Stimulated activated naive B cell treated with anti-CD40 and anti-IgM and Interleukin-4, amounts not matched to agents 10 μg/mL and 1 μg/mL and 100 μg/mL, for 72 hours (primary cell): ENCODE measurements around the gene SYNE1.

Experiments used
- ATAC-seq, 2 donors: fragments of 150-1000 bp; cut with Tn5 transposase; replicated peaks; 2 replicates each; pipeline ENCODE4 v1.10.0; 2021; ENCODE audit warnings: moderate library complexity in 1 of 2
- DNase-seq: peaks from one replicate; pipeline ENCODE4 v3.0.0; 2021
- H3K27ac Mint-ChIP-seq: one replicate; pipeline ENCODE4 v1.8.0; 2022; ENCODE audit warnings: mild to moderate bottlenecking, mixed read lengths
- H3K27me3 Mint-ChIP-seq, 2 donors: one replicate each; pipeline ENCODE4 v1.8.0; 2022; ENCODE audit warnings: mixed read lengths in 2 of 2
- H3K36me3 Mint-ChIP-seq, 2 donors: one replicate each; pipeline ENCODE4 v1.8.0; 2022; ENCODE audit warnings: mixed read lengths in 2 of 2, mild to moderate bottlenecking in 1 of 2
- H3K4me1 Mint-ChIP-seq, 2 donors: one replicate each; pipeline ENCODE4 v1.8.0; 2022; ENCODE audit warnings: mixed read lengths in 2 of 2, mild to moderate bottlenecking in 1 of 2
- H3K4me3 Mint-ChIP-seq, 2 donors: one replicate each; pipeline ENCODE4 v1.8.0; 2022; ENCODE audit warnings: mild to moderate bottlenecking in 2 of 2, mixed read lengths in 2 of 2, moderate library complexity in 1 of 2
- H3K9me3 Mint-ChIP-seq, 2 donors: one replicate each; pipeline ENCODE4 v1.8.0; 2022; ENCODE audit warnings: mixed read lengths in 2 of 2, mild to moderate bottlenecking in 1 of 2

Gene SYNE1

DNA sequence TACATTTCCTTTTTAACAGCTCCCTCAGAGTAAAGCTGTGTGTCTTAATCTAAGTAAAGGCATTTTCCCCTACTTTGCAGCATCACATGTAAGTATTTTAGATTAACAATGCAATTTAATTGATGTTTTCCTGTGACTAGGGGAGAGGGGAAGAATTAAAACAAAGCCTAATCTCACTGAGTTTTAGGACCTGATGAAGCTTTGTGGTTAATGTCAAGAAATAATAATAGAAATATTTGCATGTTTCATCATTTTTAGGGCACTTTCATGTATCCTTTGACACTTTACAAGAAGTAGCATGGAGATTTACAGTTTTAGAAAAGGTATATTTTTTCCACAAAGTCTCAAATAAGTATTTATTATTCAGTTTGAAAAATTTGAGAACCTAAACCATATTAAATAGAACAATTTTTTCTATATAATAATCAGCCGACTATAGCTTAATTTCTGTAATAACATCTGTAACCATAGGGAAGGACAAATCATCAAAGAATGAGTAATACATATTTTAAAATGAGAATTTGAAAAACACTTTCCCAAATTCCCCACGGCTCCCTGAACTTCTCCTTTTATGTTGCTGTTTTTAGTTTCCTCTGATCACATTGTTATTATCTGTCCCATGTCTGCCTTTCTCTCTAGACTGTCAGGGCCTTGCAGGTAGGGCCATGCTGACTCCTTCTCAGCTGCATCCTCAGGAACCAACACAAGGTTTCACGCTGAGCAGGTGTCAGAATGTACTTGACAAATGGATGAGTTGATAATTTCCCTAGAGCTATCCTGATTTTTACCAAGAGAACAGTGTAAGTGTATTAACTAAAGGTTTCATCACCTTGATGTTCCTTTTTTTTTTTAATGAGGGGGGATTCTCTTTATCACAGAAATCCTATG is 338.1 kb downstream of the SYNE1 start:
- peaks cover 0 to 3% of the 10 kb centered on the region in 2 donors for H3K36me3 Mint-ChIP-seq
- no peak overlapping the region for H3K4me3 Mint-ChIP-seq
- peaks cover 16 to 21% of the 10 kb centered on the region in 2 donors for H3K4me1 Mint-ChIP-seq
- H3K27ac Mint-ChIP-seq = no peak overlapping the region
- DNase-seq = no peak
- no peaks in the 10 kb centered on the region for H3K27me3 Mint-ChIP-seq
- ATAC-seq = no peak
- H3K9me3 Mint-ChIP-seq = no peaks in the 10 kb centered on the region

- Mint-ChIP-seq H3K27ac (no peak overlapping the region), H3K36me3 (peaks cover 0 to 6% of the 10 kb centered on the region in 2 donors), H3K4me3 (no peak overlapping the region), H3K4me1 (peaks cover 16 to 21% of the 10 kb centered on the region in 2 donors), H3K9me3 (no peaks in the 10 kb centered on the region), H3K27me3 (no peaks in the 10 kb centered on the region)
- DNase-seq (no peak), ATAC-seq (no peak)
Measured at GRCh38 chr6:152298055-152298647, 339.0 kb downstream of the SYNE1 start.

GRCh38 chr6:152296648-152297376 is 340.4 kb downstream of the SYNE1 start:
- Mint-ChIP-seq H3K4me3 (no peak overlapping the region), H3K27ac (peak overlapping the region; percentile 47), H3K36me3 (peaks cover 1 to 9% of the 10 kb centered on the region in 2 donors), H3K4me1 (peaks cover 14 to 21% of the 10 kb centered on the region in 2 donors), H3K9me3 (no peaks in the 10 kb centered on the region), H3K27me3 (no peaks in the 10 kb centered on the region)
- no peak for DNase-seq
- no peak for ATAC-seq

- H3K4me3 Mint-ChIP-seq = no peak overlapping the region
- H3K27me3 Mint-ChIP-seq = no peaks in the 10 kb centered on the region
- peaks cover 13 to 18% of the 10 kb centered on the region in 2 donors for H3K4me1 Mint-ChIP-seq
- no peak overlapping the region for H3K27ac Mint-ChIP-seq
- H3K36me3 Mint-ChIP-seq = peaks cover 3 to 12% of the 10 kb centered on the region in 2 donors
- ATAC-seq (no peak), DNase-seq (no peak)
- H3K9me3 Mint-ChIP-seq = no peaks in the 10 kb centered on the region
Measured at GRCh38 chr6:152295920-152296319, 341.2 kb downstream of the SYNE1 start.

DNA sequence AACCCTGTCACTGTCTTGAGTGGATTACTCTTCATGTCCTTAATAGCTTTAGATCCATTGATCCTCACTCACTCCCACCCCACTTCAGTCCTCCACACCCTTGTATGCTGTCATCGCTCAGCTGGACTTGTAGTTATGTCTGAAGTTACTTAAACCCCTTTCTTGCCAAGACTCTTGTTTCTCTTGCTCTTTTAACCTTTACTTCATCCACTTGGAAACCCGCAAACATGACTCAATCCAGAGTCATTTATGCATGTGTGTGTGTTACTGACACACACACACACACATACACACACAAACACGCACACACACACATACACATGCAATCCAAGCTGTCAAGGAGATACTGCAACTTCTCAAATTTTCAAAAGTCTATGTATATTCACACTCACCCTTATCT is 341.8 kb downstream of the SYNE1 start:
- Mint-ChIP-seq H3K4me1 (peaks cover 8 to 12% of the 10 kb centered on the region in 2 donors), H3K4me3 (no peak overlapping the region), H3K27ac (no peak overlapping the region), H3K27me3 (no peaks in the 10 kb centered on the region), H3K36me3 (peaks cover 3 to 12% of the 10 kb centered on the region in 2 donors), H3K9me3 (no peaks in the 10 kb centered on the region)
- no peak for DNase-seq
- no peak for ATAC-seq

DNA sequence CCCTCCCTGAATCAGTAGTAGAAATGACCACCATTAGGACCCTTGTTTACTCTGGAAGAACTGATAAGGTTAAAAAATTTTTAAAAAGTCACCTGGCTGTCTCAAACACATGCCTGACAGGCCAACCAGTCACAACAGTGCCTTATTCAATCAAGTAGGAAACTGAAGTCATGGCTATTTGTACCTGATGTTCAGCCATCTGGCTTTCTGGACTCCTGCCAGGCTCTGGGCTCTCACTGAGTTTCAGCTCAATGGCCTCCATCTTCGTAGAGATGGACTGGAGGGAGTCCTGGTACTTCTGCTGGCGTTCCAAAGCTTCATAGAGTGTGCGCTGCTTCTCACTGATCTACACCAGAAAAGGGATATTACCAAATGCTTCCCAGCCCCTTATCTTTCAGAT is 343.8 kb downstream of the SYNE1 start:
- Mint-ChIP-seq H3K36me3 (peaks cover 5 to 12% of the 10 kb centered on the region in 2 donors), H3K4me1 (peaks cover 4 to 6% of the 10 kb centered on the region in 2 donors), H3K4me3 (no peak overlapping the region), H3K27me3 (no peaks in the 10 kb centered on the region), H3K27ac (no peak overlapping the region), H3K9me3 (no peaks in the 10 kb centered on the region)
- ATAC-seq (no peak), DNase-seq (no peak)

DNA sequence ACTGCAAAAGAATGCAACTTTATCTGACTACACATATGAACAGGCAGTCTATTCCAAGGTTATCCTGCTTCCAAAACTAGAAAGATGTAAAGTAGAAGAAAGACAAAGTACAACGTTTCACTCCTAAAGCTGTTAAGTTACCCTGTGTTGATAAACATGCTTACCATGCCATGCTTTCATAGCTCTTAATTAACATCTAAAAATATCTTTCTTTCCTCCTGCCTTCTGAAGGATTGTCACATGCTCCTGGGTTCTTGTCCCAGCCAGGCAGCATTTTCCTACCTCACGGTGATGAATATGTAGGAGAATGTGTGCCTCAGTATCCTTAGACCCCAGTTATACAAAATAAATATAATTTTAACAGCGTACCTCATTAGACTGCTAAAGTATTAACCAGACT is 344.6 kb downstream of the SYNE1 start:
- Mint-ChIP-seq H3K4me3 (no peak overlapping the region), H3K9me3 (no peaks in the 10 kb centered on the region), H3K27ac (no peak overlapping the region), H3K4me1 (peaks cover 4 to 6% of the 10 kb centered on the region in 2 donors), H3K36me3 (peaks cover 5 to 16% of the 10 kb centered on the region in 2 donors), H3K27me3 (no peaks in the 10 kb centered on the region)
- DNase-seq (no peak), ATAC-seq (no peak)

- DNase-seq = no peak
- H3K4me1 Mint-ChIP-seq = no peaks in the 10 kb centered on the region
- H3K4me3 Mint-ChIP-seq = no peak overlapping the region
- H3K36me3 Mint-ChIP-seq = peaks cover 10 to 19% of the 10 kb centered on the region in 2 donors
- H3K9me3 Mint-ChIP-seq = no peaks in the 10 kb centered on the region
- ATAC-seq = no peak
- H3K27me3 Mint-ChIP-seq = no peaks in the 10 kb centered on the region
- H3K27ac Mint-ChIP-seq = no peak overlapping the region
Measured at GRCh38 chr6:152290693-152291092, 346.5 kb downstream of the SYNE1 start.

DNA sequence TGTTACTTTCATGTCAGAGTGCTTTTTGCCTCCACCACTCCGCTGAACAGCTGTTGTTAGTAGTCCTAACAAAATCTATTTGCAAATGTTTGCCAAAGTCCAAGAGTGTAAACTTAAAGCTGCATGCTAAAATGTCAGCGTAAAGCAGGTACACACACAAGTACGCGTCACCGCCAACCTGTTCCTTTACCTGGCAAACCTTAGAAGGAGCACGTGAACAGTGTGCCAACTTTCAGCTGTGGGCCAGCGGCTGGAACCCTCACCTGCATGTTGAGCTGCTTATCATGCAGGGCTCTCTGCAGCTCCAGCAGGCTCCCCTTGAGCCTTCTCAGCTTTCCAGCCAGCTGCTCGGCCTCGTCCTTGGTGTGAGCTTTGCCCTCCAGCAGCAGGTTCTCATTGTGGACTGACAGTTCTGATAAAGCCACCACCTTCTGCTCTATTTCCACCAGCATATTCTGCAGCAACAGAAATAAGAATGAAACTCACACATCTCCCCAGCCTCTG is 359.3 kb downstream of the SYNE1 start:
- H3K9me3 Mint-ChIP-seq = no peaks in the 10 kb centered on the region
- H3K4me3 Mint-ChIP-seq = no peak overlapping the region
- no peak overlapping the region for H3K27ac Mint-ChIP-seq
- no peak for DNase-seq
- no peaks in the 10 kb centered on the region for H3K4me1 Mint-ChIP-seq
- H3K27me3 Mint-ChIP-seq = no peaks in the 10 kb centered on the region
- H3K36me3 Mint-ChIP-seq = peaks cover 12 to 14% of the 10 kb centered on the region in 2 donors
- no peak for ATAC-seq

DNA sequence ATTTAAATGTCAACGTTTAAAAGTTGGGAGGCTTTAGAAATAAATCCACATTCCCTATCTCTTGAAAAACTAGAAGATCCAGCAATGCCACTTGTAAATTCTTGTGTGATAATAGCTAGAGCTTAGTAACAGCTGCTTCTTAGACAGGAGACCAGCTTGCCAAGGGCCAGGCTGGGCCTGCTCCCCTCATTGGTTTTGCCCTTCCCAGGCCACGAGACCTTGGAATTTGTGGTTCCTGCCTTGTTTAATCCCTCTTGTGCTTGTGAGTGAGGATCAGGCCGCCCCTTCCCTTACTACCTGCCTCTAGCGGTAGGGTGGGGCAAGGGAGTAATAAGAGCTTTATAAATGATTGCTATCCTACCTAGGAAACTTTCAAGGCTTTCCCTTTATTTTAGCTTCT is 363.5 kb downstream of the SYNE1 start:
- ATAC-seq = no peak
- H3K36me3 Mint-ChIP-seq = peaks cover 8 to 12% of the 10 kb centered on the region in 2 donors
- peaks cover 2 to 4% of the 10 kb centered on the region in 2 donors for H3K4me1 Mint-ChIP-seq

GRCh38 chr6:152273002-152273401 is 364.2 kb downstream of the SYNE1 start:
- peaks cover 2 to 4% of the 10 kb centered on the region in 2 donors for H3K4me1 Mint-ChIP-seq
- no peak for DNase-seq
- ATAC-seq = no peak
- H3K27ac Mint-ChIP-seq = no peak overlapping the region
- H3K27me3 Mint-ChIP-seq = no peaks in the 10 kb centered on the region
- no peaks in the 10 kb centered on the region for H3K9me3 Mint-ChIP-seq
- H3K4me3 Mint-ChIP-seq = no peak overlapping the region
- H3K36me3 Mint-ChIP-seq = peaks cover 7 to 10% of the 10 kb centered on the region in 2 donors

More for the DNA sequence above, 363.5 kb downstream of the SYNE1 start:
- no peak for DNase-seq
- Mint-ChIP-seq H3K27me3 (no peaks in the 10 kb centered on the region), H3K4me3 (no peak overlapping the region), H3K27ac (no peak overlapping the region), H3K9me3 (no peaks in the 10 kb centered on the region)

DNA sequence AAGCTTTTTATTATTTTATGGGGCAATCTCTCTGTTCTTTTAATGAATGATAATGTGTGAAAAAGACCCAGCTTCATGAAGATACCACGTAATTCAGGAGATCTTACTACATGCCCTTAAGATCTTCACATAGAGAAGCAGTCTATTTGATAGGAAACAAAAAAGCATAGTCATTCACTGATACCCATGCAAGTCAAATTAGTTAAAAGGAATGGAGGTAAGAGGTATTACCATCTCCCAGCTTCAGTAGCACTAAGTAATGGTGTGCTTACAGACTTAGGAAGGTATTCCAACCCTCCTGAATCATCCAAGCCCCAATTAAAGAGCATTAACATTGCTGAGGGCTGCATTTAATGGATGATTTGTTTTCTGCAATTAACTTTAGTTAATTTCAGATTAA is 364.7 kb downstream of the SYNE1 start:
- Mint-ChIP-seq H3K27ac (no peak overlapping the region), H3K36me3 (peaks cover 2 to 5% of the 10 kb centered on the region in 2 donors), H3K9me3 (no peaks in the 10 kb centered on the region), H3K4me1 (peaks cover 2 to 4% of the 10 kb centered on the region in 2 donors), H3K27me3 (no peaks in the 10 kb centered on the region), H3K4me3 (no peak overlapping the region)
- ATAC-seq (no peak), DNase-seq (no peak)

GRCh38 chr6:152271776-152272464 is 365.2 kb downstream of the SYNE1 start:
- H3K4me3 Mint-ChIP-seq = no peak overlapping the region
- no peaks in the 10 kb centered on the region for H3K9me3 Mint-ChIP-seq
- no peak overlapping the region for H3K27ac Mint-ChIP-seq
- peak; percentile 34 to 71 for ATAC-seq
- peaks cover 2 to 4% of the 10 kb centered on the region in 2 donors for H3K4me1 Mint-ChIP-seq
- H3K27me3 Mint-ChIP-seq = no peaks in the 10 kb centered on the region
- peaks cover 0 to 3% of the 10 kb centered on the region in 2 donors for H3K36me3 Mint-ChIP-seq
- no peak for DNase-seq
